HEK293 (cell line): ENCODE measurements around the gene KIF2C.

ENCODE experiments used
- CTCF ChIA-PET: fragments of 350-600 bp; formaldehyde crosslinking; extraction: SDS; loops from one replicate; lab custom pipeline; 2021; ENCODE audit warnings: antibody characterized with exemption; lab: Yijun Ruan, JAX
- POLR2A ChIA-PET: fragments of 300-600 bp; formaldehyde crosslinking; extraction: SDS; loops from one replicate; lab custom pipeline; 2020; ENCODE audit warnings: antibody characterized with exemption, inconsistent platforms; lab: Yijun Ruan, JAX
- H3K27ac ChIP-seq: fragments of 200-500 bp; sonication (Bioruptor generic); 2 replicates; pipeline ENCODE4 v1.5.1; 2014; ENCODE audit warnings: low read depth, low read length, control low read depth, inconsistent platforms; ENCODE audit errors: extremely low read depth
- H3K36me3 ChIP-seq, 2 experiments: fragments of 200-500 bp in 1 of 2; sonication (Bioruptor generic) in 1 of 2; 1 replicate in 1 of 2; 2 replicates in 1 of 2; pipeline ENCODE4 v1.5.1; 2014 to 2017; ENCODE audit warnings: inconsistent platforms in 2 of 2, low read length in 2 of 2; ENCODE audit not compliant: control insufficient read depth in 2 of 2, insufficient read depth in 1 of 2
- H3K4me1 ChIP-seq: fragments of 200-500 bp; sonication (Bioruptor generic); 2 replicates; pipeline ENCODE4 v1.5.1; 2014; ENCODE audit warnings: mild to moderate bottlenecking, low read length, inconsistent platforms; ENCODE audit not compliant: control insufficient read depth, insufficient read depth
- H3K4me3 ChIP-seq: 2 replicates; pipeline ENCODE4 v1.5.1; 2011; ENCODE audit warnings: low read depth, mild to moderate bottlenecking, control low read depth, low read length, moderate library complexity
- H3K9me3 ChIP-seq: fragments of 200-500 bp; sonication (Bioruptor generic); 2 replicates; pipeline ENCODE4 v1.5.1; 2014; ENCODE audit warnings: low read depth, low read length, inconsistent platforms; ENCODE audit not compliant: control insufficient read depth, insufficient read depth
- BCL11A ChIP-seq: fragments of 450-650 bp; formaldehyde crosslinking; IDR thresholded peaks from 2 replicates; pipeline ENCODE4 v1.5.1; 2016; ENCODE audit warnings: low read depth, missing biosample characterization, missing genetic modification characterization
- EGR2 ChIP-seq: fragments of 450-650 bp; formaldehyde crosslinking; IDR thresholded peaks from 2 replicates; pipeline ENCODE4 v1.5.1; 2016; ENCODE audit warnings: low read depth, missing biosample characterization, missing genetic modification characterization
- HOXA7 ChIP-seq: sonication (generic); formaldehyde crosslinking; IDR thresholded peaks from 2 replicates; pipeline ENCODE4 v1.8.1; 2022; ENCODE audit warnings: missing genetic modification reagents, borderline replicate concordance
- HOXD13 ChIP-seq: sonication (generic); formaldehyde crosslinking; IDR thresholded peaks from 2 replicates; pipeline ENCODE4 v1.8.0; 2022; ENCODE audit warnings: missing genetic modification reagents, borderline replicate concordance
- IKZF3 ChIP-seq: fragments of 450-650 bp; IDR thresholded peaks from 2 replicates; pipeline ENCODE4 v1.5.0; 2018; ENCODE audit warnings: missing biosample characterization, mild to moderate bottlenecking, missing genetic modification characterization, moderate library complexity
- KLF1 ChIP-seq: fragments of 450-650 bp; formaldehyde crosslinking; IDR thresholded peaks from 2 replicates; pipeline ENCODE4 v1.5.1; 2016; ENCODE audit warnings: missing biosample characterization, missing genetic modification characterization
- SALL2 ChIP-seq: fragments of 450-650 bp; formaldehyde crosslinking; IDR thresholded peaks from 2 replicates; pipeline ENCODE4 v1.5.0; 2017; ENCODE audit warnings: missing biosample characterization, mild to moderate bottlenecking, missing genetic modification characterization, borderline replicate concordance
- SP3 ChIP-seq: fragments of 450-650 bp; formaldehyde crosslinking; IDR thresholded peaks from 2 replicates; pipeline ENCODE4 v1.5.1; 2016; ENCODE audit warnings: missing biosample characterization, missing genetic modification characterization
- TCF7L2 ChIP-seq: IDR thresholded peaks from 2 replicates; pipeline ENCODE4 v1.6.1; 2011; ENCODE audit warnings: low read depth, mild to moderate bottlenecking, inconsistent platforms, low read length, moderate library complexity, borderline replicate concordance
- YY1 ChIP-seq: fragments of 450-650 bp; formaldehyde crosslinking; IDR thresholded peaks from 2 replicates; pipeline ENCODE4 v1.5.1; 2018; ENCODE audit warnings: missing biosample characterization, missing genetic modification characterization
- ZBTB17 ChIP-seq: fragments of 450-650 bp; formaldehyde crosslinking; IDR thresholded peaks from 2 replicates; pipeline ENCODE4 v1.5.1; 2016; ENCODE audit warnings: missing biosample characterization, missing genetic modification characterization
- ZBTB48 ChIP-seq: fragments of 450-650 bp; formaldehyde crosslinking; IDR thresholded peaks from 2 replicates; pipeline ENCODE4 v1.5.1; 2016; ENCODE audit warnings: missing biosample characterization, missing genetic modification characterization
- ZBTB8A ChIP-seq: fragments of 450-650 bp; formaldehyde crosslinking; IDR thresholded peaks from 2 replicates; pipeline ENCODE4 v1.5.1; 2016; ENCODE audit warnings: missing biosample characterization, missing genetic modification characterization
- ZFP69B ChIP-seq: fragments of 450-650 bp; formaldehyde crosslinking; IDR thresholded peaks from 2 replicates; pipeline ENCODE4 v1.5.1; 2016; ENCODE audit warnings: missing biosample characterization, missing genetic modification characterization
- ZNF132 ChIP-seq: fragments of 450-650 bp; formaldehyde crosslinking; IDR thresholded peaks from 2 replicates; pipeline ENCODE4 v1.5.1; 2017; ENCODE audit warnings: missing biosample characterization, missing genetic modification characterization, borderline replicate concordance
- ZNF138 ChIP-seq: fragments of 450-650 bp; formaldehyde crosslinking; IDR thresholded peaks from 2 replicates; pipeline ENCODE4 v1.5.1; 2016; ENCODE audit warnings: missing biosample characterization, missing genetic modification characterization, borderline replicate concordance
- ZNF169 ChIP-seq: fragments of 450-650 bp; formaldehyde crosslinking; IDR thresholded peaks from 2 replicates; pipeline ENCODE4 v1.5.1; 2016; ENCODE audit warnings: missing biosample characterization, missing genetic modification characterization
- ZNF202 ChIP-seq: fragments of 450-650 bp; formaldehyde crosslinking; IDR thresholded peaks from 2 replicates; pipeline ENCODE4 v1.5.1; 2016; ENCODE audit warnings: missing biosample characterization, missing genetic modification characterization, borderline replicate concordance
- ZNF292 ChIP-seq: fragments of 450-650 bp; formaldehyde crosslinking; IDR thresholded peaks from 2 replicates; pipeline ENCODE4 v1.5.1; 2016; ENCODE audit warnings: low read depth, missing biosample characterization, missing genetic modification characterization, borderline replicate concordance
- ZNF324 ChIP-seq: fragments of 450-650 bp; formaldehyde crosslinking; IDR thresholded peaks from 2 replicates; pipeline ENCODE4 v1.5.1; 2016; ENCODE audit warnings: missing biosample characterization, missing genetic modification characterization
- ZNF350 ChIP-seq: fragments of 450-650 bp; formaldehyde crosslinking; IDR thresholded peaks from 2 replicates; pipeline ENCODE4 v1.5.0; 2017; ENCODE audit warnings: missing biosample characterization, mild to moderate bottlenecking, missing genetic modification characterization
- ZNF394 ChIP-seq: fragments of 450-650 bp; formaldehyde crosslinking; IDR thresholded peaks from 2 replicates; pipeline ENCODE4 v1.5.1; 2016; ENCODE audit warnings: missing biosample characterization, missing genetic modification characterization, mild to moderate bottlenecking, moderate library complexity, borderline replicate concordance
- ZNF514 ChIP-seq: fragments of 450-650 bp; formaldehyde crosslinking; IDR thresholded peaks from 2 replicates; pipeline ENCODE4 v1.5.1; 2016; ENCODE audit warnings: missing biosample characterization, missing genetic modification characterization
- ZNF600 ChIP-seq: fragments of 450-650 bp; formaldehyde crosslinking; IDR thresholded peaks from 2 replicates; pipeline ENCODE4 v1.5.1; 2016; ENCODE audit warnings: missing biosample characterization, missing genetic modification characterization
- ZNF677 ChIP-seq: fragments of 450-650 bp; IDR thresholded peaks from 2 replicates; pipeline ENCODE4 v1.5.0; 2018; ENCODE audit warnings: missing biosample characterization, mild to moderate bottlenecking, missing genetic modification characterization, moderate library complexity
- ZXDB ChIP-seq: fragments of 450-650 bp; formaldehyde crosslinking; IDR thresholded peaks from 2 replicates; pipeline ENCODE4 v1.5.1; 2016; ENCODE audit warnings: missing biosample characterization, missing genetic modification characterization
- TF ChIP-seq, protein P1 (sequence below): fragments of 450-650 bp; formaldehyde crosslinking; IDR thresholded peaks from 2 replicates; pipeline ENCODE4 v1.5.1; 2016; ENCODE audit warnings: missing biosample characterization, missing genetic modification characterization
- TF ChIP-seq, protein P2 (sequence below): fragments of 450-650 bp; formaldehyde crosslinking; IDR thresholded peaks from 2 replicates; pipeline ENCODE4 v1.5.1; 2016; ENCODE audit warnings: missing biosample characterization, missing genetic modification characterization
- TF ChIP-seq, protein P3 (sequence below): fragments of 450-650 bp; IDR thresholded peaks from 2 replicates; pipeline ENCODE4 v1.5.1; 2018; ENCODE audit warnings: missing biosample characterization, mild to moderate bottlenecking, missing genetic modification characterization
- TF ChIP-seq, protein P4 (sequence below): fragments of 450-650 bp; formaldehyde crosslinking; IDR thresholded peaks from 2 replicates; pipeline ENCODE4 v1.5.1; 2016; ENCODE audit warnings: missing biosample characterization, missing genetic modification characterization

Gene KIF2C

DNA sequence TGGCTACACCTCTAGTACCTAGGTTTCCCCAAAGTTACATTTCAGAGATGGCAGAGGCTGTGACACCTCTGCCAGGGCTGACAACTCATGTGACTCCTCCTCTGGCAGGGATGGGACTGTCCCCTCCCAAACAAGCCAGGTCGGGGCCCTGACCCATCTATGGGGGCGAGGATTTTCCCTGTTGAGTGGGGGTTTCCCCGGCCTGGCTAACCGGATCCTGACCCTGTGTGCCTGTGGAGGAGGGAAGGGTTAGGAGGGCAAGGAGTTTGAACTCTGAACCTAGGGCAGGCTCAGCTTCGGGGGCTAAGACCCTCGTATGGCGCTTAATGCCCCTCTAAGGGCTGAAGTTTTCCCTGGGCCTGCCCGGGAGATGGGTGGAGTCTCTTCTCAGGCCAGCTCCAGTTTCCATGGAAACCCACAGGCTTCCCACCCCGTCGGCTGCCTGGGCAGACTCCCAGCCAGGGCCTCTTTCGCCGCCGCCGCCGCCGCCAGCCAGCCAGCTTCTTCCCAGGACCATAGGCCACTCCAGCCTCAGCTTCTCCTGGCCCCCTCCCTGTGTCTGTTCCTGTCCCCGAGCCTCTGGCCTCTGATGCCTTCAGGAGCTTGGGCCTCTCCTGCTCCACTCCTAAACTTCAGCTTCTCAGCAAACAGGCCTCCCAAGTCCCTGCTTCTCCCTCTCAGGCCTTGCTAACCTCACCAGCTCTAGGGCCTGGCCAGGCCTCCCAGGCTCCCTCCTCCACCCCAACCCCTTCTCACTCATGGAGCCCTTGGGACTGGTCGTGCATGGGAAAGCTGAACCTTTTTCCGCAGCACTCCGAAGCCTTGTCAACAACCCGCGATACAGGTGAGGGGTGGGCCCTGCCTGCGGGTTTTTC is 68.7 kb downstream of the KIF2C start, which contains the start of gene BTBD19:
BTBD19 (plus strand) TSS at position 461 of the 875 bp plus-strand sequence; CDS start at position 759, 298 bp downstream.
- ChIA-PET POLR2A (interaction anchor here (0.5 to 4.0 kb wide), 18 partner anchors 8 to 714 kb away, joined by 3 to 84 read pairs (median 4); partner anchors contain the start of genes BEST4, CCDC163, EIF2B3 and HECTD3), CTCF (interaction anchor here (0.6 to 2.0 kb wide), 13 partner anchors 8 to 204 kb away, joined by 3 to 13 read pairs (median 4); partner anchors contain the start of genes PLK3 and UROD)
- peaks cover 19% of the 10 kb centered on the region for H3K4me1 ChIP-seq
- H3K4me3 ChIP-seq: peak within 1 kb of the TSS; percentile 33
- H3K36me3 ChIP-seq: peaks cover 0 to 49% of the 10 kb centered on the region in 2 experiments; a peak in 1 of 3 replicates
- H3K9me3 ChIP-seq: no peaks in the 10 kb centered on the region
- peak within 1 kb of the TSS; percentile 72 for H3K27ac ChIP-seq
- TF ChIP-seq ZNF514 (no peak), ZNF350 (tag by site-specific recombination) (no peak), BCL11A (tag by site-specific recombination) (no peak), IKZF3 (tag by site-specific recombination) (peak; percentile 41; the same call in 1 of the 2 replicates), ZNF677 (tag by site-specific recombination) (no peak), ZBTB8A (peak; percentile 71), KLF1 (tag by site-specific recombination) (no peak), ZBTB17 (no peak), SALL2 (tag by site-specific recombination) (no peak), ZNF132 (no peak), EGR2 (tag by site-specific recombination) (no peak), ZNF202 (tag by site-specific recombination) (no peak), ZNF169 (tag by site-specific recombination) (no peak), ZBTB48 (no peak), SP3 (tag by site-specific recombination) (no peak), YY1 (no peak), ZFP69B (tag by site-specific recombination) (peak; percentile 78), TCF7L2 (no peak), ZNF600 (tag by site-specific recombination) (0 out of 2 replicates have a peak, but pooled peaks have one; percentile 35), ZNF292 (tag by site-specific recombination) (no peak), HOXA7 (no peak), ZNF394 (tag by site-specific recombination) (peak; percentile 98), HOXD13 (CRISPR knock-in tag) (no peak), ZXDB (tag by site-specific recombination) (peak; percentile 26; the same call in 1 of the 2 replicates), ZNF324 (tag by site-specific recombination) (no peak), ZNF138 (tag by site-specific recombination) (no peak)
- TF ChIP-seq, protein P1, sequence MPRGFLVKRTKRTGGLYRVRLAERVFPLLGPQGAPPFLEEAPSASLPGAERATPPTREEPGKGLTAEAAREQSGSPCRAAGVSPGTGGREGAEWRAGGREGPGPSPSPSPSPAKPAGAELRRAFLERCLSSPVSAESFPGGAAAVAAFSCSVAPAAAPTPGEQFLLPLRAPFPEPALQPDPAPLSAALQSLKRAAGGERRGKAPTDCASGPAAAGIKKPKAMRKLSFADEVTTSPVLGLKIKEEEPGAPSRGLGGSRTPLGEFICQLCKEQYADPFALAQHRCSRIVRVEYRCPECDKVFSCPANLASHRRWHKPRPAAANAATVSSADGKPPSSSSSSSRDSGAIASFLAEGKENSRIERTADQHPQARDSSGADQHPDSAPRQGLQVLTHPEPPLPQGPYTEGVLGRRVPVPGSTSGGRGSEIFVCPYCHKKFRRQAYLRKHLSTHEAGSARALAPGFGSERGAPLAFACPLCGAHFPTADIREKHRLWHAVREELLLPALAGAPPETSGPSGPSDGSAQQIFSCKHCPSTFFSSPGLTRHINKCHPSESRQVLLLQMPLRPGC: no peak
- TF ChIP-seq, protein P2, sequence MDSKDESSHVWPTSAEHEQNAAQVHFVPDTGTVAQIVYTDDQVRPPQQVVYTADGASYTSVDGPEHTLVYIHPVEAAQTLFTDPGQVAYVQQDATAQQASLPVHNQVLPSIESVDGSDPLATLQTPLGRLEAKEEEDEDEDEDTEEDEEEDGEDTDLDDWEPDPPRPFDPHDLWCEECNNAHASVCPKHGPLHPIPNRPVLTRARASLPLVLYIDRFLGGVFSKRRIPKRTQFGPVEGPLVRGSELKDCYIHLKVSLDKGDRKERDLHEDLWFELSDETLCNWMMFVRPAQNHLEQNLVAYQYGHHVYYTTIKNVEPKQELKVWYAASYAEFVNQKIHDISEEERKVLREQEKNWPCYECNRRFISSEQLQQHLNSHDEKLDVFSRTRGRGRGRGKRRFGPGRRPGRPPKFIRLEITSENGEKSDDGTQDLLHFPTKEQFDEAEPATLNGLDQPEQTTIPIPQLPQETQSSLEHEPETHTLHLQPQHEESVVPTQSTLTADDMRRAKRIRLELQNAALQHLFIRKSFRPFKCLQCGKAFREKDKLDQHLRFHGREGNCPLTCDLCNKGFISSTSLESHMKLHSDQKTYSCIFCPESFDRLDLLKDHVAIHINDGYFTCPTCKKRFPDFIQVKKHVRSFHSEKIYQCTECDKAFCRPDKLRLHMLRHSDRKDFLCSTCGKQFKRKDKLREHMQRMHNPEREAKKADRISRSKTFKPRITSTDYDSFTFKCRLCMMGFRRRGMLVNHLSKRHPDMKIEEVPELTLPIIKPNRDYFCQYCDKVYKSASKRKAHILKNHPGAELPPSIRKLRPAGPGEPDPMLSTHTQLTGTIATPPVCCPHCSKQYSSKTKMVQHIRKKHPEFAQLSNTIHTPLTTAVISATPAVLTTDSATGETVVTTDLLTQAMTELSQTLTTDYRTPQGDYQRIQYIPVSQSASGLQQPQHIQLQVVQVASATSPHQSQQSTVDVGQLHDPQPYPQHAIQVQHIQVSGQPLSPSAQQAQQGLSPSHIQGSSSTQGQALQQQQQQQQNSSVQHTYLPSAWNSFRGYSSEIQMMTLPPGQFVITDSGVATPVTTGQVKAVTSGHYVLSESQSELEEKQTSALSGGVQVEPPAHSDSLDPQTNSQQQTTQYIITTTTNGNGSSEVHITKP (tag by site-specific recombination): peak; percentile 98
- TF ChIP-seq, protein P3, sequence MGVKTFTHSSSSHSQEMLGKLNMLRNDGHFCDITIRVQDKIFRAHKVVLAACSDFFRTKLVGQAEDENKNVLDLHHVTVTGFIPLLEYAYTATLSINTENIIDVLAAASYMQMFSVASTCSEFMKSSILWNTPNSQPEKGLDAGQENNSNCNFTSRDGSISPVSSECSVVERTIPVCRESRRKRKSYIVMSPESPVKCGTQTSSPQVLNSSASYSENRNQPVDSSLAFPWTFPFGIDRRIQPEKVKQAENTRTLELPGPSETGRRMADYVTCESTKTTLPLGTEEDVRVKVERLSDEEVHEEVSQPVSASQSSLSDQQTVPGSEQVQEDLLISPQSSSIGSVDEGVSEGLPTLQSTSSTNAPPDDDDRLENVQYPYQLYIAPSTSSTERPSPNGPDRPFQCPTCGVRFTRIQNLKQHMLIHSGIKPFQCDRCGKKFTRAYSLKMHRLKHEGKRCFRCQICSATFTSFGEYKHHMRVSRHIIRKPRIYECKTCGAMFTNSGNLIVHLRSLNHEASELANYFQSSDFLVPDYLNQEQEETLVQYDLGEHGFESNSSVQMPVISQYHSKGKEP (tag by site-specific recombination): no peak
- TF ChIP-seq, protein P4, sequence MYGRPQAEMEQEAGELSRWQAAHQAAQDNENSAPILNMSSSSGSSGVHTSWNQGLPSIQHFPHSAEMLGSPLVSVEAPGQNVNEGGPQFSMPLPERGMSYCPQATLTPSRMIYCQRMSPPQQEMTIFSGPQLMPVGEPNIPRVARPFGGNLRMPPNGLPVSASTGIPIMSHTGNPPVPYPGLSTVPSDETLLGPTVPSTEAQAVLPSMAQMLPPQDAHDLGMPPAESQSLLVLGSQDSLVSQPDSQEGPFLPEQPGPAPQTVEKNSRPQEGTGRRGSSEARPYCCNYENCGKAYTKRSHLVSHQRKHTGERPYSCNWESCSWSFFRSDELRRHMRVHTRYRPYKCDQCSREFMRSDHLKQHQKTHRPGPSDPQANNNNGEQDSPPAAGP: no peak; the same call in 1 of the 2 replicates
